HG03108 (cell line): ENCODE results near the gene C8A.
A peak's percentile ranks its signal among the peaks of the same experiment; 100 is the strongest.

Source experiments
- ATAC-seq: cut with Tn5 transposase; IDR thresholded peaks from one replicate; pipeline ENCODE4 v1.9.1; 2021; ENCODE audit warnings: moderate library complexity; ENCODE audit not compliant: unreplicated experiment

Gene C8A

GRCh38 chr1:56854521-56855099, at the start of gene C8A:
Gene C8A (plus strand): TSS chr1:56854797. CDS start chr1:56854902, 105 bp downstream.
- no peak for ATAC-seq

DNA sequence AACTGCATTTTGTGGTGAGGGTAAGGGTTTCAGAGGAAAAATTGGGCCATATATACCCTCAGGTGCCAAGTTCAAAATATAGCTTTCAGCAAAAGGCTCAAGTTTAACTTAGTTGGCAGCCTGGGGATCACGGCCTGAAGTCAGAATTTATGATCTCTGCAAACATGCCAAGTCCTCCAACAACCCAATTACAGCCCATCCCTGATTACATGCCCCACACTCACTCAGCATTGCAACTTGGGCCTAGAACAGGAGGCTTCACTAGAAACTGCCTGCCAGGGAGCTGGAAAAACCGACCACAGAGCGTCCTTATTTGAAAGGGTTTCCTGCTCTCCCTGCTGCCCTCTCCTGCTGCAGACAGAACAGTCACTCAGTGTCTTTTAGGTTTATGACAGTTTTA, 47.8 kb upstream of the C8A start:
- ATAC-seq: no peak

DNA sequence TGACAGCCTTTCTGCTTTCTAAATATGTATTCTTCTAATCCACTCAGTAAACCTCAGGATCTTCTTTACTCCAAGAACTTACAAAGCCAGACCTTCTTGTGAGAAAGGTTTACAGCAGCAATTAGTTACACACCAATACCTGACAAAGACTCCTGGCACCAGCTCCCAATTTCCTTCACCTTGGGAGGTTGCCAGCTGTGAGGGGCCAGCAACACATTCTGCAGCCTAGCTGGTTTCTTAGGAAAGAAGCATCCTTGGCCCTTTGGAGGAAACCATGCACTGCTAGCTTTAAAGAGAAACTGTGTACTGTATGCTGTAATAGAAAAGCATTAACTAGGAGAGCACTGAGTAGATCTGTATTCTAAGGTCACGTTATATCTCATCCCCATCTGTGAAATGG, 46.2 kb upstream of the C8A start:
- ATAC-seq: no peak

GRCh38 chr1:56811331-56811730, 43.3 kb upstream of the C8A start:
- no peak for ATAC-seq

GRCh38 chr1:56814205-56814604, 40.4 kb upstream of the C8A start:
- no peak for ATAC-seq

DNA sequence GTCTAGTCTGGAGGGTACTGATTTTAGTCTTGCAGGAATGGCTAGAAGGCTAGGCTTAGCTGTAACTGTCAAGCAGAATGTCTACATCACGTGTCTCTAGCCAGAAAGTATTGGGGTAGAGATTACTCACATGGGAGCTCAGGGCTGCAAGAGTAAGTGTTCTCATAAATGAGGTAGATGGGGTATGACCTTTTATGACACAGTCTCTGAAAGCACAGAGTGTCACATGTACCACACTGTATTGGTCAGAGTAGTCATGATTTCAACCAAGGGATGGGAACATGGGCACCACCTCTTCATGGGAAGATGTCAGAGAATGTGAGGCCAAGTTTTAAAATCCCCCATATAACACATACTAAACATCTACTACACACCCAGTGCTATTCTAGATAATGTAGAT, 38.3 kb upstream of the C8A start:
- ATAC-seq: no peak

- peak; percentile 81 for ATAC-seq
These were observed 37.7 kb upstream of the C8A start for GRCh38 chr1:56816909-56817308.

GRCh38 chr1:56817716-56818463, 36.7 kb upstream of the C8A start:
- ATAC-seq: no peak

DNA sequence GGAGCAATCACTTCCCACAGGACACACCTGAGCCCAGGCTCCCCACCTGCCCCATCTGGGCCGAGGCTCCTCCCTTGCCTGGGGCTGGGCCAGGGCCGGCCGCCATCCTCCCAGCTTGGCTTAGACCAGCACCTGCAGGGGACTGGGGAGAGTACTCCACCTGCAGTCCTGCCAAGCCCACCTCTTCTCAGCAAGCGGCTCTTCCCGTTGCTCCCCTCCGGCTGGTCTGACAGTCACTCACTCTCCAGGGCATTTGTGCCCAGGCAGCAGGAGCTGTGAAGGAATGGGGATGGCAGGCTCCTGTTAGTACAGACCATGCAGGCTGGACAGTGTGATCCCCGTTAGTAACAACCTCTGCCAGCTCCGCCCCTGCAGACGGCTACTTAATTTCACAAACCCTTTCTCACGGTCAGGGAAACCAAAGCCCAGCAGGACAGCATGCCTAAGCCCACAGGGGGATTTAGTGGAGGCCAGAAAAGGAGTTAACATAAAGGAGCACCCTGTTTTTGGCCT, 35.2 kb upstream of the C8A start, which contains the start of gene FYB2:
FYB2 (minus strand) TSS at position 18 of the 513 bp plus-strand sequence. CDS start 114 bp downstream, outside the sequence.
- no peak for ATAC-seq

DNA sequence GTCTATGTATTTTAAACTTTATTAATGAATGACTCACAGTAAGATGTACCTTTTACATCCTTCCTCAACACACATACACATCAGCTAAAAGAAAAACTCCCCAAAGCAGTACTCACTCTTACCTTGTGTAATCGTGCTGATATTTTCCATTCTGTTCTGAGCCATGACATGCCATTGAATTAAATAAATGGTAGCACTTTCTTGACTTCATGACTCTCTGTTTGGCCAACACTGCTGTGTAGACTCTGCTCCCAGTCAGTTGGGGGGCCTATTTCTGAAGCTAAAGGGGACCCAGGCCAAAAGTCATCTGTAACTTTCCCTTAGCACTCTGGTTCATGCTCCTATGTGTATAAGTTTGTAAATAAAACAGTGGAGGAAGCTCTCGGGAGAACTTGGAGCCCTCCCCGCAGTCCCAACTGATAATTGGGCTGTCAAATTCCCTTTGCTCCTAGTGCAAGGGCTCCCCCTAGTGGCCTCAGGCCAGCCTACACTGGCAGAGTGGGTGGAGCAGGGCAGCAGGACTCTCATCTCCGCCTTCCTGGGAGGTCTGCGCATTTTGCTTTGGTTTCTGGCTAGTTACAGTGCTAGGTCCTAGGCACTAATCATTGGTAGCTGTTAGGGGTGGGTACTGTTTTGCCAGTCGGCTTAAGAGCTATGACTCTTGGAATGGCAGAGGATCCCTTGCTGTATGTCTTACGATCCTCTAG, 33.7 kb upstream of the C8A start:
- ATAC-seq: peak; percentile 62

DNA sequence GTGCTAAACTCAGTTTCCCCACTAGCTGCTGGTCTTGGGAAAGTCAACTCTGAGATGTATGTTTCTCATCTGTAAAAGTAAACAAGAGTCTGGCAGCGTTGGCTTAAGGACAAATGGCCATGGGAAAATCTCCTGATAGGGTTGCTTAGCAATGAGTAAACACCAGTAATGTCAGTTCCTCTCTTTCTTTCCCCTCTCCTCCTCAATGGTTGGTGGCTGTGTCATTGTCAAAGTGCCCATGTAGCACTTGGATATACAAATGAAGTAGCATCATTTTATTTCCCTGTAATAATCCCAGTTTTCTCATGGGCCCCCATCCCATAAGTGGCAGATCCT, 33.2 kb upstream of the C8A start:
- ATAC-seq: no peak

GRCh38 chr1:56824271-56824670, 30.3 kb upstream of the C8A start:
- ATAC-seq: no peak

DNA sequence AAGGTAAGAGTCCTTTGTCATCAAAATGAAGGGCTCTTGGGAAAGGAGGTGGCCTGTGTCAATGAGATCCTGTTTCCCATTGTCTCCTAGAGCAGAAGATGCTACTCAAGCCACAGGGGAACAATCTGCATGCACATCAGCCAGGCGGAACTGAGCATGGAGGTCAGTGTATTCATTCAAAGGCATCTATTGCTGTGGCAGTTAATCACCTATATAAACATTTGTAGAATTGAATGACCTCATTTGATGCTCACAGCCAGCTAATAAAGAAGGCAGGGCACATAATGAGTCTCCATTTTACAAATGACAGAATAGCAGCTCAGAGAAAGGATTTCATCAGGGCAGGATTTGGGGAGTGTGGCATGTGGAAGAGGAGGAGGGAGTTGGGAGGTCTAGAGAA, 29.7 kb upstream of the C8A start:
- ATAC-seq: no peak

DNA sequence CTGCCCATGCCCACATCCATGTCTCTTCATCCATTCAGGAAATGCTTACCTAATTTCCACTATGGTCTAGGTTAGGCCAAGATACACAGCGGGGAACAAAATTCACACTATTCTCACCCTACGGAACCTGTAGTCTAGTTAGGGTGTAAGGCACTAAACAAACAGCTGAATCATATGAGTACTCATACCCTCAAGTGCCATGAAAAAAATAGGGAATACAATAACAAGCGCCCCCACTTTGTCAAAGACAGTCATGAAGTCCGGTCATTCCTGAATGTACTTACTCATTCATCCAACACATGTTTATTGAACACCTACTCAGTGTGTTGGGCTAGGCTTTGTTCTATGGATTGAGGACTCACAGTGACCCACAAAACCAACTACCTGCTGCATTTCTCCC, 29.2 kb upstream of the C8A start:
- no peak for ATAC-seq

GRCh38 chr1:56827711-56828110, 26.9 kb upstream of the C8A start:
- ATAC-seq: no peak

DNA sequence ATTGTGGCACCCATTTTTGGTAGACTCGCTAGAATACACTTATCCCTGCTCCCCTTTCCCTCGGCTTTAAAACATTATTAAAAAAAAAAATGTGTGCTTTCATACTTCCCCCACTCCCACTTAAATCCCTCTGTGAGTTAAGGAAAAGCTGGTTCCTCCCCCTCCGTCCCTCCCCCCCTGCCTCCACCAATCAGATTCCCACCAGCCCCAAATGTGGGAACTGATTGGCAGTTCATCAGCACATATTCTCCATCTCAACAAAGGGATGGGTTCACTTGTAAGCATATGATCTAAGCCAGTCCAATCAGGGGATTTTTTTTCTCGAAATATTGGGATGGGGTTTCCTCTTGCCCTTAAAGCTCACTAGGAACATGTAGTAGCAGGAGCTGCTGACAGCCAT, 24.5 kb upstream of the C8A start:
- ATAC-seq: no peak

GRCh38 chr1:56831871-56832693, 22.5 kb upstream of the C8A start:
- ATAC-seq: peak; percentile 59

DNA sequence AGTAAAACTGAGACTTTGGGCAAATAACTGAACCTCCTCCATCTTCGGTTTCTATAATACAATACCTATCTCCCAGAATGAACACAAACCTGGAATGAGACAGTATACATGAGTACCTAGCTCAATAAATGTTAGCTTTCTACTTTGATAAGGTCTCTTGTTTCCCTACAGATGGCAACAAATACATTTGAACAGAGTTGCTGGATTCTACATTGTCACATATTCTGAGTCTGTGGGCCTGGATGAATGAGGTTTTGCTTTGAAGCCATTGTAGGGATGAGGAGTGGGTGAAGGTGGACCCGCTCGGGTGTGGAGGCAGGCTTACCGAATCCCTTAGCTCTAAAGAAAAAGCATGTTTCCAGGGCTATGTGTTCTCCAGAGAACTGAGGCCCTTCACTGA, 21.5 kb upstream of the C8A start:
- ATAC-seq: no peak

DNA sequence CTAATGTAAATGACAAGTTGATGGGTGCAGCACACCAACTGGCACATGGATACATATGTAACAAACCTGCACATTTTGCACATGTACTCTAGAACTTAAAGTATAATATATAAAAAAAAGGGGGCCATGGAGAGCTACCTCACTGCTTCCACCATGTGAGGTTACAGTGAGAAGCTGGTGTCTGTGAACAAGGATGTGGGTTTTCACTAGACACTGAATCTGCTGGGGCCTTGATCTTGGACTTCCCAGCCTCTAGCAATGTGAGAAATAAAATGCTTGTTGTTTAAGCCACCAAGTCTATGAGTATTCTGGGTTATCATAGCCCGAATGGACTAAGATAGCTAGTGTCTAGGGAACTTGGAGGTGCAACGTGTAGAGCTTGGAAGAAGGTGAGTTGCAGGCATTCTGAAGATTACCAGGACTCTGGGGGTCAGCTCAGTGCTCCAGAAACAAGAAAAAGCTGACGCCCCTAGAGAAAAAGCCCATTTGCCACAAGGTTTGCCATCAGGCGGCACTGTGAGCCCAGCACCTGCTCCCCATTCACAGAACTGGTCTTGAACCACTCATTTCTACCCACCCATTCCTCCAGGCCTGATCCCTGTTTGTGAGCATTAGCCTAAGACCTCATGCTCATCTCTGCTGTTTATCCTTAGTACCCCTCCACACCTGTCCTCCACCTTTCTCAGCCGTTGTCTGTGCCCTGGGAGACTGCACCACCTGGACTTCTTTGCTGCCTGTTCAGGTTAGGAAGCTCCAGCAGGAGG, 20.3 kb upstream of the C8A start:
- no peak for ATAC-seq

DNA sequence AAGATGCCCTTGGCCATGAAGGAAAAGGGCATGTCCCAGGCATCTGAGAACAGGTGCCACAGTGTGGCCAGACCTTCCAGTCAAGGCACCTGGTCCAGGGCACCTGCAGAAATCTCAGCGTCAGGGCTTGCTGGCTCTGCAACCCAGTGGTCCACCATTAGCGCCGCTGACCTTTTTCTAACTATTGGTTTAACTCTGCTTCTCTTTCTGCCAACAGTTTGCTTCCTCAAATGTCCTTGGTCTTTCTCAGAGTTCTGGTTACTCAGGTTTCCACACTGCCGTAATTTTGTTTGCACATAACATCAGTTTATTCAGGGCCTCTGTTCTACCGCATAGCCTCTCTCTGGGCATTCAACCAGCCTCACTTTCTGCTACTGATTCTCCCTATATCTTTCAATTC, 18.9 kb upstream of the C8A start:
- no peak for ATAC-seq
